Measurements from ENCODE around the gene HSPB1.
"Not testable (repeated sequence)": the region's sequence is repeated elsewhere in the genome, so short reads cannot be mapped to it uniquely, and the experiment has no call there.

The HSPB1 gene

GRCh38 chr7:76281706-76282343 is 20.6 kb upstream of the HSPB1 start:
- no peak for DNase-seq

DNA sequence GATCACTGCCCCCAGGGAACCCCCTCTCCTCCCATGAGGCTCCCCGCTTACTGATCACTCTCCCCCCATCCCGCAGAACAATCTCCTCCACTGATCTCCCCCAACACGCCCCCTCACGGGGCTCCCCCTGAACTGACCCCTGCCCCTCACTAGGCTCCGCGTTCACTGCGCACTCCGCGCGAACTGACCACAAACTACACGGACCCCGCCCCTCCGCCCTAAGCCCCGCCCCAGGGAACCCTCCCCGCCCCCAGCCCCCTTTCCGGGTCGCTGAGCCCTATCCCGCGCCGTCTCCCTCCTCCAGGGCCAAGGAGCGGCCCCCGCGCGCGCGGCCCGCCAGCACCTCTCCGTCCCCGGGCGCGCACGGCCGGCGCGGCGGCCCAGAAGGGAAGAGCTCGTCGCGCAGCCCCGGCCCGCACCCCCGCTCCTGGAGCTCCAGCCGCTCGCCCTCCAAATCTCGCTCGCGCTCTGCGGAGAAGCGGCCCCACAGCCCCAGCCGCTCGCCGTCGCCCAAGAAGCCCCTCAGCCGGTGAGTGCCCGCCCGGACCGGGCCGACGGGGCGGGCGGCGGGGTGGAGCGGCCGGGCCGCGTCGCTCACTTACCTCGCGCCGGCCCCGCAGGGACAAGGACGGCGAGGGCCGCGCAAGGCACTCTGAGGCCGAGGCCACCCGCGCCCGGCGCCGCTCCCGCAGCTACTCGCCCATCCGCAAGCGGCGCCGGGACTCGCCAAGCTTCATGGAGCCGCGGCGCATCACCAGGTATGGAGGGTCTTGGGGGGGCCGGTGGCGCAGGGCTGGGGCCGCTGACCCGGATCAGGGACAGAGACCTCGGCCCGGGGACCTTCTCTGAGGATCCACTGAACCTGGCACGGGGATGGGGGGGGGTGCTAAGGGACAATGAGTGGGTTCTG is 19.9 kb upstream of the HSPB1 start:
- DNase-seq: no peak

DNA sequence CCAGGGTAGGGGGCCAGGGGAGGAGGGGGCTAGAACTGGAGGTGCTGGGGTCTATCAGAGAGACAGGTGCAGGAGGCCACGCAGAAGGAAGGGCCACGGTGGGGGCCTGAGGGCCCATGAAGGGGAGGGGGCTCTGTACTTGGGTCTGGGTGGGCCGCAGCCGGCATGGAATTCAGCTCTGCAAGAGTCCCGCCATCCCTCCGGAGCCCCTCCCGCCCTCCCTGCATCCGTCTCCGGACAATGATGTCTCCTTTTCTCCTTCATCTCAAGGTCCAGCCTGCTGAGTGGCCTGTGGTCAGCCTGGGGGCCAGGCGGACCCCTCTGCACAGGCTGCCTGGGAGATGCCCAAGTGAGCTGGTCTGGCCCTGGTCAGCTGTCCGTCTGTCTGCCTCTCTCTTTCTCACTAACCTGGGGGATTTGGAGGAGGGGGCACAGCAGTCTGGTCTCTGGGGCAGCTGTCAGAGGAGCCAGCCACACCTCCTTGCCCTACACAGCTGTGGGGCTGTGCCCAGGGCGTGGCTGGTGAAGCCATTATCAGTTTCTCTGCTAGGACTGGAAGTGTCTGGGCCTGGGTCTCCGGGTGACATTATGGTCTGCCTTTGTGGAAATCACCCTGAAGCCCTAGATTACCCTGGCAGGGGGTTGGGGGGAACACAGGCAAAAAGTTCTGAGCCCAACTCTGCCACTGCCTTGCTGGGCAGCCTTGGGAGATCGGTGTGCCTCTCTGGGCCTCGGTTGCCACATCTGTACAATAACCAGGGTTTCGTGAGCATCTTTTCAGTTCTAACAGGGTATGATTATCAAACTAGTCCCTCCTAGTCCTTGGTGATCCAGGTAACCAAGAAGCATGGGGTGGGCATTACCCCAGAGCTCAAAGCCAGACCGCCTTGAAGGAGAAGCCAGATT is 19.0 kb upstream of the HSPB1 start:
- no peak for DNase-seq

DNA sequence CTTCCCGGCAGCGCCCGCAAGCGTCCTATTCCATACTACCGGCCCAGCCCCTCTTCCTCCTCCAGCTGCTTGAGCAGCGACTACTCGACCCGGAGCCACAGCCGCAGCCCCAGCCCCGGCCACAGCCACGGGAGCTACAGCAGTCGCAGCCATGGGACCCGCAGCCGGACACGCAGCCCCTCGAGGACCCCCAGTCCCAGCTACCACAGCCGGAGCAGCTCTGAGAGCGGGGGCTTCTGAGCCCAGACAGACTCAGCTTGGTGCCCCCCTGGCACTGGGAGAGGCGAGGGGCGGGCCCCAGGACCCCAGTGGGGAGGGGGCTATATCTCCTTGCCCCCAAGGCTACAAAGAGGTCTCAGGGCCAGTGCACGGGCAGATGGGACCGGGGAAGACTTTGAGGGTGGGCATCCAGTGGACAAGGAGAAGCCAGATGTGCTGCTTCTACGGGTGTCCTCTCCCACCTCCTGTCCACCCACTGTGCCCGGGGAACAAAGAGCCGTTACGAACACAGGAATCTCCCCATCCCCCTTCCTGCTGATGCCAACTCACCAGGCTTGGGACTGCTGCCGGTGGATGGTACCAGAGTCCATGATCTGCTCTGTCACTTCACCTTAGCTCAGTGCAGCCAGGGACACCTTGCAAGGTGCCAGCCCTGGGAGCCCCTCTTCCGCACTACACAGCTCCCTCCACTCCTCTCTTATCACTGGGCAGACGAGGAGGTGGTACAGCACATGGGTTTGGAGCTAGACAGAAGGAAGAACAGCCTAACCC is 16.7 kb upstream of the HSPB1 start:
- DNase-seq: no peak

DNA sequence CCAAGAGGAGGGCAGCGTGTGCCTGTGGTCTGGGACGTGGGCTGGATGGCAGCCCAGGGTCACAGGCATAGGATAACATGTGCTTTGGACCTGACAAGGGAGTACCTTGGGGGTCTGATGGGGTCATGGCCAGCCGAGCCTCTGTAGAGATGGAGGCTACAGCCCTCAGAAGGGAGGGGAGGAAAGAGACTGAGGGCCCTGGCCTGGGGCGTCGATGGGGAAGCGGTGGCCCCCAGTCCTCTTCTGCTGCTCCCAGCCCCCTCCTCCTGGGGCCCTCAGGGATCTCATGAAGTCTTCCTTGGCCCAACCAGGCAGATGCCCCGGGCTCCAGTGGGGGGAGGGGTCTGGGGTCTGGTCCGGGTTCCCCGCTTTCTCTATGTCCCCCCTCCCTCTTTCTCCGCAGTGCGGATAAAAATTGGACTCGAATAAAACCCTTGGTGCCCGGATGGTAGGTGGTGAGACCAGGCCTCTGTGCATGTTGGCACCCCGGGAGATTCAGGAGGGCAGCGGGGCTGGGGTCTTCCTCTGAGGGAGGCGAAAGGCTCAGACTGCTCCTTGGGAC is 15.6 kb upstream of the HSPB1 start:
- no peak for DNase-seq

DNA sequence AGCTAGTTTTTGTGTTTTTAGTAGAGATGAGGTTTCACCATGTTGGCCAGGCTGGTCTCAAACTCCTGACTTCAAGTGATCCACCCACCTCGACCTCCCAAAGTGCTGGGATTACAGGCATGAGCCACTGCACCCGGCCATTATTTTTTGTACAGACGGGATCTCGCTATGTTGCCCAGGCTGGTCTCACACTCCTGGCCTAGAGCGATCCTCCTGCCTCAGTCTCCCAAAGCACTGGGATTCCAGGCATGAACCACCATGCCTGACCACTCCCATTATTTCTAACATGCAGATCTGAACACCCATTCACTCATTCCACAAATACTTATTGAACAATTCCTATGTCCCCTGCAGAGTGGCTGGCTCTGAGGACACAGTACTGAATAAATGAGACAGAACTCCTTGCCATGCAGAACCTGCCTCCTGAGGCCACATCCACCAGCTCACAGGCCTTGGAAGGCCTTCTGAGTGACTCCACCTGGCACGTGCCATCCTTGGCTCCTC is 11.6 kb upstream of the HSPB1 start:
- DNase-seq: not testable (repeated sequence)

DNA sequence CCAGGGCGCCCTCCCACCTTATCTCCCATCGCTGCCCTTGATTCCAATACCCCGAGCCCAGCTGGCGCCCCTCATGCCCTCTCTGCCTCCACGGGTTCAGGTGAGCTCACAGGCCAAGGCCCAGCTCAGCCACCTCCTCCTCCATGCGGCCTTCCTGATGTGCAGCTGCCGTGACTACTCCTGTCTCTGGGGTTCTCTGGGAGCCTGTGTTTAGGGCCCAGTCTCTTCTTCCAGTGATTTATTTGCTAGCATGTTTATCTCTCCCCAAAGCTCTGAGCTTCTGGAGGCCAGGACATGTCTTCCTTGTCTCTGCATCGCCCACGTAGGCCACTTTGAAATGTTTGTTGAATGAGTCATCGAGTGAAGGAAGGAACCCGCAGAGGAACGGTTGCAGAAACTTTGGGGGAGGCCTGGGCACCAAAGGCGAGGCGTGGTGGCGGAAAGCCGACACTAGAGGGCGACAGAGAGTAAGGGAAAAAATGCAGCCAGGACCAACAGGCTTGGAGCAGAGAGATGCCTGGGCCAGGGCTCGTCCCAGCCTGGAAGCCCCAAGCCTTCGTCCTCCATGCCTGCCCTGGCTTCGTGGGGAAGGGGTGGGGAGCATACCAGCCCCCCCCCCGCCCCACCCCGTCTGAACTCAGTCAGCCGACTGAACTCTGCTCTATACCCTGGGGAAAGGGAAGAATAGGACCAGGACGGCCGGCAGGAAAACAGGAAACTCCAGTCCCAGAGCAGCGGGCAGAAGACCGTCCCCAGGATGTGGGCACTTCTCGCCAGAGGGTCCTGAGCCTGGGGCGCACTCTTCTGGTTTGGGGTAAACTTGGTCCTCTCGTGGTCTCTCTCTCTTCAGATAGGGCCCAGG is 10.9 kb upstream of the HSPB1 start:
- peak; percentile 83 for DNase-seq

GRCh38 chr7:76292213-76292573 is 10.3 kb upstream of the HSPB1 start:
- no peak for DNase-seq

- not testable (repeated sequence) for DNase-seq
Measured at GRCh38 chr7:76292911-76293310, 9.6 kb upstream of the HSPB1 start.

DNA sequence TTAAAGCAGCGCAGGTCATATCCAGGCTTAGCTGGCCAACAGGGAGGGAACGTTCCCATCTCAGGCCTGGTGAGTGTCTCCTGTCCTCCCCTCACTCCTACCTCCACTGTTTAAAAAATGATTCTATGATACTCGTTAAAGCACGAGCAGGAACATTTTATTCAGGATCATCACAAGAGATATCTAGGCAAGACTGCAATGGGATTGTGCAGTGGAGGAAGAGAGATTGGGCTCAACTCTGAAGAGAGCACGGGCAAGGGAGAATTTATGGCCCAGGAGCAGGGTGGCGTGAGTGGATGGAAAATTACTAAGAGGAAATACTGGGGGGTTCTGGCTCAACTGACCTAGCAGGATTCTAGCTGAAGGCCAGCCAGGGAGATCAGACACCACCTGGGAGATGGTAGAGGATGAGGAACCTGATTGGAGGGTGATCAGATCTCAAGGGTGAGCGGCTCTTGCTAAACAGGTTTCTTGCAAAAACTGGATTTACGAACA is 9.0 kb upstream of the HSPB1 start:
- no peak for DNase-seq

- peak; percentile 95 for DNase-seq
Measured at GRCh38 chr7:76294344-76295024, 8.0 kb upstream of the HSPB1 start.

DNA sequence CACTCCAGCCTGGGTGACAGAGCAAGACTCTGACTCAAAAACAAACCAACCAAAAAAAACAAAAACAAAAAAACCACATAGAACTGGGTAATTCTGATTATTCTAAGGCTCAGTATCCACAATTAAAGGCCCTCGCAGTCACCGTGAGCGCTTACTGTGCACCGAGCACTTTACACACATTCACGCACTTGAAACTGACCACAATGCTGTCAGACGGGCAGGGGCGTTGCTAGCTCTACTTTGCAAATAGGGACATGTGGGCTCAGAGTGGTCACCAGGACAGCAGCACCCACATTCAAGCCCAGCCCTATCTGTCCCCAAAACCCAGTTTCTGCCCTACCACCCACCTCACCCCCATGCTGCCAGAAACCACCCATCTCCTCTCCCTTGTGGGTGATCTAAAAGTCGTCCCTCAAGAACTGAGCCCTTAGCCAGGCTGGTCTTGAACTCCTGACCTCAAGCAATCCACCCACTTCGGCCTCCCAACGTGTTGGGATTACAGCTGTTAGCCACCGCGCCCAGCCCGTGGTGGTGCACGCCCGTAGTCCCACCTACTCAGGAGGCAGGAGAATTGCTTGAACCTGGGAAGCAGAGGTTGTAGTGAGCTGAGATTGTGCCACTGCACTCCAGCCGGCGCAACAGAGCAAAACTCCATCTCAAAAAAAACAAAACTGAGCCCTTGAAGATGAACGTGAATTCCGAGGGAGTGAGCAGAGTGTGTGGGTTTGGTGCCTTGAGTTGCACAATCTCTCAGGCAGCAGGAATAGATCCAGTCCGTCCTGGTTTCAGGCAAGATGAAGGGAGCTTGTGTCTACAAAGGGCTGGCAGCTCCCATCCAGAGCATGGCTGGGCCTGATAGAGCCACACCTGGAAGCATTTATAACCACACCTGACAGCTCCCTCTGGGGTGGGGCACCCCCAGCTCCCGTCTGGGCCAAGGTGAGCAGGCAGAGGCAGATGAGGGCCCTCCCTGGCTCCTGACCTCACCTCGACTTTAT is 5.4 kb upstream of the HSPB1 start:
- peak; percentile 16 for DNase-seq

GRCh38 chr7:76300166-76300731 is 2.2 kb upstream of the HSPB1 start:
- DNase-seq: no peak

GRCh38 chr7:76301000-76301399 is 1.5 kb upstream of the HSPB1 start:
- DNase-seq: no peak

- peak; percentile 11 for DNase-seq
Measured at GRCh38 chr7:76303202-76304147, 1.0 kb downstream of the HSPB1 start.

DNA sequence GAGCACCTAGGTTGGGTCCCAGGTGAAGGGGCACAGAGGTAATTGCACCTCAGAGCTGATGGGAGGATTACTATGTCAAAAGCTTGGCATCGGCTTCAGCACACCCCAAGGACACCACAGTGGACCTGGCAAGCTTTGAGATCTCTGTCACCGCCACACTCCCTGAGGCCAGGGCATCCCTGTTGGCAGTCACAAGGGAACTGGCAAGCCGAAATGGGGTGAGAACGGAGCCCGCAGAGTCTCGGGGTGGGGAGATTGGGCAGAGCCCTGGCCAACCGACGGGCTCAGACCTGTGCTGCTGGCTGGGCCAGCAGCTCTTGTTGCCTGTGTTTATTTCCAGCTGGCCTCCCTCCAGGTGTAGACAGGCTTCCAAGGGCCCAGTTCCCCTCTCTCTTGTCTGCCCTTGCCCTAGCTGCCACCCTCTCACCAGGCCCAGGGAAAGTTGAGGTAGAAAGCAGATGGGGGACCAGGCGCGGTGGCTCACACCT is 2.5 kb downstream of the HSPB1 start:
- no peak for DNase-seq

- not testable (repeated sequence) for DNase-seq
Measured at GRCh38 chr7:76308874-76309273, 6.4 kb downstream of the HSPB1 start.

Data from NCI-H2107 (cell line).